Fibroblast of lung (primary cell): ENCODE results near the gene ZDHHC12. TPM values are rescaled to one million over a fixed set of nuclear protein-coding genes. Genes with fewer than 3 reads are reported as not detected.

Experiments used
- DNase-seq, 2 donors: peaks; one replicate each; pipeline versions ENCODE4 v3.0.0 to v3.0.0-alpha.2; 2010; ENCODE audit warnings: low read depth in 2 of 2
- H2AFZ ChIP-seq: 2 replicates; pipeline ENCODE4 v1.5.1; 2012; ENCODE audit warnings: low read length, control low read depth, inconsistent platforms
- H3K27ac ChIP-seq: 2 replicates; pipeline ENCODE4 v1.5.1; 2011; ENCODE audit warnings: low read length, control low read depth; ENCODE audit not compliant: insufficient read depth
- H3K27me3 ChIP-seq: 2 replicates; pipeline ENCODE4 v1.5.1; 2011; ENCODE audit warnings: mild to moderate bottlenecking, low read length; ENCODE audit not compliant: control insufficient read depth, insufficient read depth
- H3K36me3 ChIP-seq: 2 replicates; pipeline ENCODE4 v1.5.1; 2011; ENCODE audit warnings: low read length; ENCODE audit not compliant: control insufficient read depth, insufficient read depth
- H3K4me1 ChIP-seq: 2 replicates; pipeline ENCODE4 v1.5.1; 2011; ENCODE audit warnings: low read length; ENCODE audit not compliant: control insufficient read depth, insufficient read depth; ENCODE audit errors: extremely low read depth
- H3K4me2 ChIP-seq: 2 replicates; pipeline ENCODE4 v1.5.1; 2011; ENCODE audit warnings: low read length, control low read depth; ENCODE audit not compliant: insufficient read depth; ENCODE audit errors: extremely low read depth
- H3K4me3 ChIP-seq, 4 experiments: fragments of 200-600 bp in 1 of 4; sonication (generic) in 1 of 4; replicated peaks in 1 of 4; 2 replicates each; pipeline ENCODE4 v1.5.1; 2011 to 2016; ENCODE audit warnings: low read length in 4 of 4, low read depth in 3 of 4, mild to moderate bottlenecking in 3 of 4, control low read depth in 2 of 4, inconsistent platforms in 1 of 4, mixed read lengths in 1 of 4; ENCODE audit not compliant: insufficient read depth in 1 of 4; ENCODE audit errors: control extremely low read depth in 1 of 4
- H3K79me2 ChIP-seq: 2 replicates; pipeline ENCODE4 v1.5.1; 2012; ENCODE audit warnings: mild to moderate bottlenecking, low read length, inconsistent platforms; ENCODE audit not compliant: control insufficient read depth, insufficient read depth
- H3K9ac ChIP-seq: 2 replicates; pipeline ENCODE4 v1.5.1; 2011; ENCODE audit warnings: mild to moderate bottlenecking, low read length, control low read depth; ENCODE audit not compliant: insufficient read depth
- H3K9me3 ChIP-seq: 2 replicates; pipeline ENCODE4 v1.5.1; 2012; ENCODE audit warnings: low read depth, low read length; ENCODE audit not compliant: control insufficient read depth, insufficient read depth
- H4K20me1 ChIP-seq: 2 replicates; pipeline ENCODE4 v1.5.1; 2011; ENCODE audit warnings: low read length; ENCODE audit not compliant: control insufficient read depth, insufficient read depth; ENCODE audit errors: extremely low read depth
- CTCF ChIP-seq, 2 donors: IDR thresholded peaks in 1 of 2; conservative IDR thresholded peaks in 1 of 2; 1 replicate in 1 of 2; 2 replicates in 1 of 2; pipeline ENCODE4 v1.5.1; 2011 to 2012; ENCODE audit warnings: low read length in 2 of 2, control low read depth in 1 of 2, inconsistent platforms in 1 of 2, low read depth in 1 of 2, mild to moderate bottlenecking in 1 of 2
- EZH2 ChIP-seq: IDR thresholded peaks from 2 replicates; pipeline ENCODE4 v1.5.1; 2012; ENCODE audit warnings: low read length, control low read depth, mild to moderate bottlenecking; ENCODE audit errors: missing control alignments
- polyA plus RNA-seq, 2 donors: library from polyadenylated mRNA; depleted of rRNA in 1 of 2; stranded (reverse) in 1 of 2; unstranded in 1 of 2; fragments of >200 nt; gene quantifications; 2 replicates each; pipeline ENCODE4 v1.2.1, GENCODE V29; 2011 to 2012; ENCODE audit warnings: missing spikeins in 1 of 2
- total RNA-seq: library from RNA; depleted of rRNA; stranded (reverse); fragments of >200 nt; gene quantifications from 2 replicates; pipeline ENCODE4 v1.2.1, GENCODE V29; 2014

Gene ZDHHC12
- total and polyA plus RNA-seq, 2 donors (not counting 1 experiment from before 2014, with no cell fraction given) = 19.1 to 39.0 TPM

DNA sequence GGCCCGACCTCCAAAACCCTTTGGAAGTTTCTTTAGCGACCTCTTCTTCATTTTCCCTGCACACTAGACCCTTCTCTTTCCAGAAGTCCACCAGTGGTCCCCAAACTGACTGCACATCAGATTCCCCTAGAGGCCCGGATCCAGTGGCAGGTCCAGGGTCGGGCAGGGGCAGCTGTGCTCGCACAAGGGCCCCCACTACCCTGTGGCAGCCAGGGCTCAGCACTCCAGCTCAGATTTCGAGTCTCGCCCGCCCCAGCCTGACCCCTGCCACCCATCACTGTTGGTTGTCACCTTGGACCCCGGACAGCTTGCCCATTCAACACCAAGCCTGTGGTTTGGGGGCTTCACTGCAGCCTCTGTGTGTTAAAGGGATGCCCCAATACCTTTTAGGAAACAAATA, 7.8 kb upstream of the ZDHHC12 start:
- Histone ChIP-seq H3K9me3 (no peaks in the 10 kb centered on the region), H3K4me3 (no peak overlapping the region)

GRCh38 chr9:128731093-128731492, 7.2 kb upstream of the ZDHHC12 start:
- no peak for DNase-seq
- Histone ChIP-seq H3K27me3 (no peaks in the 10 kb centered on the region), H3K4me1 (no peaks in the 10 kb centered on the region), H4K20me1 (no peaks in the 10 kb centered on the region), H3K9me3 (no peaks in the 10 kb centered on the region), H3K4me3 (no peak overlapping the region), H2AFZ (no peak overlapping the region), H3K79me2 (no peaks in the 10 kb centered on the region), H3K27ac (no peak overlapping the region), H3K4me2 (no peak overlapping the region), H3K36me3 (peaks cover 8% of the 10 kb centered on the region), H3K9ac (no peak overlapping the region)
- no peak for TF ChIP-seq EZH2
- TF ChIP-seq CTCF (conservative IDR thresholded peaks at IDR 0.05 in 1 of 2, IDR thresholded peaks at IDR 0.05 in 1 of 2; ENCODE audit: low read depth in 1 of 2, low read length in 2 of 2) = no peak

More for the DNA sequence above, 7.8 kb upstream of the ZDHHC12 start:
- Histone ChIP-seq H3K27ac (no peak overlapping the region), H3K79me2 (no peaks in the 10 kb centered on the region), H3K9ac (no peak overlapping the region), H3K27me3 (no peaks in the 10 kb centered on the region), H2AFZ (no peak overlapping the region), H3K4me2 (no peak overlapping the region), H3K36me3 (peaks cover 8% of the 10 kb centered on the region), H4K20me1 (no peaks in the 10 kb centered on the region), H3K4me1 (no peaks in the 10 kb centered on the region)
- TF ChIP-seq EZH2 (no peak), CTCF (conservative IDR thresholded peaks at IDR 0.05 in 1 of 2, IDR thresholded peaks at IDR 0.05 in 1 of 2; ENCODE audit: low read depth in 1 of 2, low read length in 2 of 2) (no peak)
- no peak for DNase-seq

DNA sequence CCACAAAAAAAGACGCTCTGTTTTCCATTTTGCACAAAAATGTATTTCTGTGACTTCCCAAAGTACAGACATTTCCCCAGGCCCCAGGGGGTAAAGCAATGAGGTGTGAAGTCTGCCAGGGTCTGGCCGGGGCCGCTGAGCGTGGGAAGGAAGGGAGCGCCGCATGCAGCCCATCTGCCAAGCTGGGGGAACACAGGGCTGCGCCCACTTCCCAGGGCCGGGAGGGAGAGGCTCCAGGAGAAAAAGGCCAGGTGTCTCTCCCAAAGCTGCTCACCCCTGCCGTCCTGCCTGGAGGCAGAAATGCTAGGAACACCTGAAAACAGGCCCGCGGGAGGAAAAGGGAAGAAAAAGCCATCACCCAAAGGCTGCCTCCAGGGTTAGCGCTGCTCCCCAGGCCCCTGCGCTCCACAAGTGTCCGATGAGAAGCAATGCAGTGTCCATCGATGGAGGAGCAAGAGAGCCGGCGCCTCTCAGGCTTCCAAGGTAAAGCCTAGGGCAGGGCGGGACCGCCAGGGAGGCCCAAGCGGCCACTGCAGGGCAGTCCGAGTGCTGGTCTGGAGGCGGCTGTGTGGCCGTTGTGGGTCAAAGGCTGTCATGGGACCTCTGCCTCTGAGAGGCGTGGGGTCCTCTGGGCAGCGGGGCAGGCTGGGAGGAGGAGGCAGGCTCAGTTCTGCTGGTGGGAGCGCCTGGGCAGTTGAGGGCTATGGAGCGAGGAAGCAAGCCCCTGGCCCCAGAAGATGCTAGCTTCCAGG, 6.0 kb upstream of the ZDHHC12 start:
- Histone ChIP-seq H4K20me1 (no peaks in the 10 kb centered on the region), H3K27ac (no peak overlapping the region), H3K79me2 (no peaks in the 10 kb centered on the region), H3K27me3 (no peaks in the 10 kb centered on the region), H3K9me3 (no peaks in the 10 kb centered on the region), H3K4me1 (no peaks in the 10 kb centered on the region), H2AFZ (no peak overlapping the region), H3K4me2 (no peak overlapping the region), H3K36me3 (peaks cover 4% of the 10 kb centered on the region), H3K9ac (no peak overlapping the region), H3K4me3 (no peak overlapping the region)
- no peak for DNase-seq
- TF ChIP-seq EZH2 (no peak), CTCF (conservative IDR thresholded peaks at IDR 0.05 in 1 of 2, IDR thresholded peaks at IDR 0.05 in 1 of 2; ENCODE audit: low read depth in 1 of 2, low read length in 2 of 2) (no peak)
